Activated CD4-positive, alpha-beta T cell treated with anti-CD3 and anti-CD28 coated beads, Interleukin-2, amount 50 U/mL, for 1 hour (primary cell): ENCODE measurements around the gene C1QTNF1.

ENCODE experiments used
- DNase-seq: peaks from one replicate; pipeline ENCODE4 v3.0.0-alpha.2; 2020

The C1QTNF1 gene

GRCh38 chr17:79082311-79083190 is 58.6 kb downstream of the C1QTNF1 start:
- peak; percentile 52 for DNase-seq

GRCh38 chr17:79083191-79083971 is 59.4 kb downstream of the C1QTNF1 start:
- DNase-seq, result no peak

GRCh38 chr17:79084291-79085153 is 60.6 kb downstream of the C1QTNF1 start:
- DNase-seq, result no peak

GRCh38 chr17:79085154-79085920 is 61.4 kb downstream of the C1QTNF1 start:
- DNase-seq, result no peak

GRCh38 chr17:79085921-79086551 is 62.1 kb downstream of the C1QTNF1 start:
- DNase-seq, result no peak

GRCh38 chr17:79086609-79087427 is 62.8 kb downstream of the C1QTNF1 start:
- DNase-seq, result no peak

GRCh38 chr17:79087428-79088143 is 63.6 kb downstream of the C1QTNF1 start:
- DNase-seq, result peak; percentile 77

GRCh38 chr17:79088247-79088996 is 64.5 kb downstream of the C1QTNF1 start:
- DNase-seq, result no peak

GRCh38 chr17:79088997-79089328 is 65.0 kb downstream of the C1QTNF1 start:
- no peak for DNase-seq

GRCh38 chr17:79089720-79090442 is 65.9 kb downstream of the C1QTNF1 start:
- no peak for DNase-seq

GRCh38 chr17:79090443-79091225 is 66.7 kb downstream of the C1QTNF1 start:
- no peak for DNase-seq

- DNase-seq, result no peak
These were observed 67.3 kb downstream of the C1QTNF1 start for GRCh38 chr17:79091226-79091670.

- DNase-seq, result no peak
These were observed 68.6 kb downstream of the C1QTNF1 start for GRCh38 chr17:79092567-79092966.

- no peak for DNase-seq
These were observed 69.3 kb downstream of the C1QTNF1 start for GRCh38 chr17:79093270-79093669.

- no peak for DNase-seq
These were observed 70.3 kb downstream of the C1QTNF1 start for GRCh38 chr17:79094261-79094660.

GRCh38 chr17:79095345-79096055 is 71.5 kb downstream of the C1QTNF1 start:
- no peak for DNase-seq

GRCh38 chr17:79096477-79096876 is 72.5 kb downstream of the C1QTNF1 start:
- DNase-seq, result no peak
